ENCODE results near the gene RARA. TPM values are rescaled to one million over a fixed set of nuclear protein-coding genes. Genes with fewer than 3 reads are reported as not detected.
A peak's percentile ranks its signal among the peaks of the same experiment; 100 is the strongest.

Gene RARA
- total RNA-seq (10 to 100 TPM in 8 of 9 donors, 1 to 10 TPM in 1; 4.7 to 51.8 (median 33.0) TPM), polyA plus RNA-seq (10 to 100 TPM; 12.7 to 58.2 (median 26.8) TPM)
- long read RNA-seq, donor 1 = 0 reads
- long read RNA-seq, donor 2 = 0 reads
- long read RNA-seq, donor 3 = 0 reads
- long read RNA-seq, donor 4, partial matches to known transcripts = 0 of 2 reads
- long read RNA-seq, donor 4, other reads (novel, unspliced or antisense) = 1 of 2 reads
- long read RNA-seq, donor 5, transcript RARA-204 (9 exons, 2,024 nt) = minor isoform, 13 of 58 reads
- long read RNA-seq, donor 5, transcript RARA-202 (8 exons, 2,285 nt) = major isoform, 28 of 58 reads
- long read RNA-seq, donor 5, partial matches to known transcripts = 6 of 58 reads
- long read RNA-seq, donor 5, other reads (novel, unspliced or antisense) = 9 of 58 reads
- long read RNA-seq, donor 6 = 0 reads
- long read RNA-seq, donor 7, partial matches to known transcripts = 0 of 2 reads
- long read RNA-seq, donor 7, other reads (novel, unspliced or antisense) = 0 of 2 reads
- long read RNA-seq, donor 8, partial matches to known transcripts = 6 of 7 reads
- long read RNA-seq, donor 8, other reads (novel, unspliced or antisense) = 0 of 7 reads
- long read RNA-seq, donor 9 = 0 reads
- long read RNA-seq, donor 10, partial matches to known transcripts = 0 of 1 reads
- long read RNA-seq, donor 10, other reads (novel, unspliced or antisense) = 0 of 1 reads

- peak in 3 of 7 donors; percentile 56 to 63 (median 58) for DNase-seq
- intact Hi-C loops (cut with DNase I) = loop anchor here in 1 of 2 donors (10.0 kb wide), 1 partner anchor 106 kb away; the partner anchor contains the start of gene TOP2A
- Histone ChIP-seq H3K36me3 (replicated peaks in 1 of 2) (no peaks in the 10 kb centered on the region), H3K27me3 (no peaks in the 10 kb centered on the region), H3K27ac (peak within 1 kb of the TSS in 2 of 5 donors; percentile 76 to 80), H3K4me1 (replicated peaks in 1 of 2) (peaks cover 28 to 77% of the 10 kb centered on the region in 2 donors), H3K4me3 (peak within 1 kb of the TSS in 2 of 4 donors; percentile 16 to 58), H3K9me3 (replicated peaks in 1 of 3) (no peaks in the 10 kb centered on the region)
- TF ChIP-seq POLR2A (IDR thresholded peaks at IDR 0.05) (no peak), CTCF (IDR thresholded peaks at IDR 0.05) (no peak)
- WGBS, 4 donors = 16 to 20% (median 18%) methylated on average over 19 to 20 of the region's 20 CpGs
Measured at GRCh38 chr17:40309031-40309948, at the start of gene RARA. Gene RARA (plus strand): TSS chr17:40309180. CDS start chr17:40331219, 22,039 bp downstream.

- Histone ChIP-seq H3K27me3 (no peaks in the 10 kb centered on the region), H3K27ac (no peak overlapping the region), H3K36me3 (replicated peaks in 1 of 2) (peaks cover 0 to 56% of the 10 kb centered on the region in 2 donors), H3K4me3 (no peak overlapping the region), H3K9me3 (replicated peaks in 1 of 3) (no peaks in the 10 kb centered on the region), H3K4me1 (replicated peaks in 1 of 2) (no peaks in the 10 kb centered on the region)
- 92 to 97% (median 96%) methylated on average over 2 of the region's 2 CpGs for WGBS, 4 donors
- no peak for DNase-seq
- TF ChIP-seq CTCF (IDR thresholded peaks at IDR 0.05) (no peak), POLR2A (IDR thresholded peaks at IDR 0.05) (no peak)
- intact Hi-C loops (cut with DNase I) = no loop called here
Measured at GRCh38 chr17:40259505-40259904, 49.5 kb upstream of the RARA start.

GRCh38 chr17:40260528-40260927, 48.5 kb upstream of the RARA start:
- peak in 1 of 7 donors; percentile 11 for DNase-seq
- H3K27ac ChIP-seq = no peak overlapping the region
- 82 to 86% (median 84%) methylated on average over 7 of the region's 7 CpGs for WGBS, 4 donors
- no peak for TF ChIP-seq CTCF (IDR thresholded peaks at IDR 0.05)
- TF ChIP-seq POLR2A (IDR thresholded peaks at IDR 0.05) = no peak
- H3K27me3 ChIP-seq = no peaks in the 10 kb centered on the region
- peaks cover 0 to 66% of the 10 kb centered on the region in 2 donors for H3K36me3 ChIP-seq (replicated peaks in 1 of 2)
- H3K4me3 ChIP-seq = no peak overlapping the region
- H3K9me3 ChIP-seq (replicated peaks in 1 of 3) = no peaks in the 10 kb centered on the region
- intact Hi-C loops (cut with DNase I) = no loop called here
- H3K4me1 ChIP-seq (replicated peaks in 1 of 2) = no peaks in the 10 kb centered on the region
